ENCODE measurements around the gene FRMPD2. TPM values are rescaled to one million over a fixed set of nuclear protein-coding genes. Genes with fewer than 3 reads are reported as not detected.

The FRMPD2 gene
- total RNA-seq, 1 experiment from 2014 or later, result 0.44 TPM

GRCh38 chr10:48227213-48227612 lies 47.3 kb downstream of the FRMPD2 start:
- H4K20me1 ChIP-seq (ENCODE audit: control insufficient read depth, insufficient read depth, insufficient read length), result no peaks in the 10 kb centered on the region
- WGBS (ENCODE audit: extremely low coverage, insufficient read length, low lambda C conversion rate), result no CpG with 5 or more reads among the region's 6 CpGs
- H3K27ac ChIP-seq (ENCODE audit: insufficient read length, low read depth, low read length), result no peak overlapping the region
- H3K23ac ChIP-seq (ENCODE audit: insufficient read length, low read depth, low read length), result no peak overlapping the region
- no peaks in the 10 kb centered on the region for H3K23me2 ChIP-seq (ENCODE audit: insufficient read length, low read depth, low read length, poor library complexity, severe bottlenecking)
- H3K27me3 ChIP-seq (ENCODE audit: insufficient read depth, low read length), result no peaks in the 10 kb centered on the region
- no peak overlapping the region for H3K27ac Mint-ChIP-seq
- no peaks in the 10 kb centered on the region for H3K79me1 ChIP-seq (ENCODE audit: insufficient read depth, low read depth, low read length, poor library complexity, severe bottlenecking)
- H4K91ac ChIP-seq (ENCODE audit: insufficient read length, low read depth, low read length), result no peak overlapping the region
- H4K8ac ChIP-seq (replicated peaks; ENCODE audit: insufficient read length, low read depth, low read length), result no peak overlapping the region
- peaks cover 6% of the 10 kb centered on the region; the same call in 1 of the 2 replicates for H3K27me3 Mint-ChIP-seq (ENCODE audit: low read depth)
- peak; percentile 5 for DNase-seq
- no peak overlapping the region for H2AFZ ChIP-seq (ENCODE audit: low read length)
- no peaks in the 10 kb centered on the region; a peak in 1 of 7 replicates for H3K36me3 Mint-ChIP-seq (ENCODE audit: insufficient read depth in 1 of 3, low read depth in 3 of 3)
- no peak overlapping the region for H2BK120ac ChIP-seq (ENCODE audit: low read depth, low read length, poor library complexity, severe bottlenecking)
- no peaks in the 10 kb centered on the region for H3K79me2 ChIP-seq (ENCODE audit: insufficient read depth, low read length)
- no peak overlapping the region for H2BK20ac ChIP-seq (ENCODE audit: low read depth, low read length, poor library complexity, severe bottlenecking)
- H3K18ac ChIP-seq (ENCODE audit: insufficient read length, low read depth, low read length), result no peak overlapping the region
- no peak overlapping the region for H3K9ac ChIP-seq (ENCODE audit: extremely low read depth, insufficient read length, low read length)
- H3K56ac ChIP-seq (ENCODE audit: insufficient read length, low read depth, low read length), result no peak overlapping the region
- H3K4me1 ChIP-seq (ENCODE audit: insufficient read depth, low read length), result no peaks in the 10 kb centered on the region
- H3K9me3 Mint-ChIP-seq, result no peaks in the 10 kb centered on the region
- no peak overlapping the region for H3K14ac ChIP-seq (ENCODE audit: insufficient read depth, low read length)
- no peak overlapping the region for H3K4ac ChIP-seq (ENCODE audit: low read depth, low read length)
- no peak for TF ChIP-seq CTCF (conservative IDR thresholded peaks at IDR 0.05)
- H3K9me3 ChIP-seq (ENCODE audit: control insufficient read depth, low read depth, low read length), result no peaks in the 10 kb centered on the region
- H4K5ac ChIP-seq (ENCODE audit: insufficient read length, low read depth, low read length), result no peak overlapping the region
- H2BK12ac ChIP-seq (ENCODE audit: insufficient read length, low read depth, low read length), result no peak overlapping the region
- H3T11ph ChIP-seq (ENCODE audit: low read length), result no peak overlapping the region
- no peak overlapping the region for H2AK5ac ChIP-seq (ENCODE audit: insufficient read length, low read length)
- no peak overlapping the region for H2BK15ac ChIP-seq (ENCODE audit: low read depth, low read length)
- no peak overlapping the region for H3K4me2 ChIP-seq (ENCODE audit: insufficient read depth, insufficient read length, low read length)
- peaks cover 8 to 11% of the 10 kb centered on the region in 2 experiments for H3K4me1 Mint-ChIP-seq
- no peak overlapping the region for H2BK5ac ChIP-seq (ENCODE audit: insufficient read length, low read length)
- no peak overlapping the region for H3K4me3 Mint-ChIP-seq

Measured in H9 (cell line).